Measurements from ENCODE around the gene SPDEF. TPM values are rescaled to one million over a fixed set of nuclear protein-coding genes. Genes with fewer than 3 reads are reported as not detected.

SPDEF gene
- total and polyA plus RNA-seq, 2 experiments from 2014 or later, result 1.1 TPM; not detected in 1

DNA sequence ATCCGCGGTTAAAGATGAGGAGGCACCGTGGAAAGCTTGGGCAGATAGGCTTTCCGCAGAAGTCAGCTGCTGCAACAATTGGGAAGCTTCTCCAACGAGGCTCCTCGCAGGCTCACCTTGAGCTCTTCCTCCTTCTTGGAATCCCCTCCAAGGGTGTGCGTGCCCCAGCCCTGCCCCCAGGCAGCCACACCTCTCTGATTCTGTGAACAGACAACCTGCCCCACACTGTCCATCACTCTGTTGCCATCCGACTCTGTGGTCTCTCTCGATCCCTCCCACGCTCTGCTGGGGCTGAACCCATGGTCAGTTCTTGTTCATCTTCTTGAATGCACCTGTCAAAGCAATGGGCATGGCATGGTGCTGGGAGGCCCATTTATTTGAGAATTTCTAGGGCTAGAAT, 58.7 kb downstream of the SPDEF start:
- no peaks in the 10 kb centered on the region for H3K36me3 ChIP-seq
- TF ChIP-seq, protein P1, sequence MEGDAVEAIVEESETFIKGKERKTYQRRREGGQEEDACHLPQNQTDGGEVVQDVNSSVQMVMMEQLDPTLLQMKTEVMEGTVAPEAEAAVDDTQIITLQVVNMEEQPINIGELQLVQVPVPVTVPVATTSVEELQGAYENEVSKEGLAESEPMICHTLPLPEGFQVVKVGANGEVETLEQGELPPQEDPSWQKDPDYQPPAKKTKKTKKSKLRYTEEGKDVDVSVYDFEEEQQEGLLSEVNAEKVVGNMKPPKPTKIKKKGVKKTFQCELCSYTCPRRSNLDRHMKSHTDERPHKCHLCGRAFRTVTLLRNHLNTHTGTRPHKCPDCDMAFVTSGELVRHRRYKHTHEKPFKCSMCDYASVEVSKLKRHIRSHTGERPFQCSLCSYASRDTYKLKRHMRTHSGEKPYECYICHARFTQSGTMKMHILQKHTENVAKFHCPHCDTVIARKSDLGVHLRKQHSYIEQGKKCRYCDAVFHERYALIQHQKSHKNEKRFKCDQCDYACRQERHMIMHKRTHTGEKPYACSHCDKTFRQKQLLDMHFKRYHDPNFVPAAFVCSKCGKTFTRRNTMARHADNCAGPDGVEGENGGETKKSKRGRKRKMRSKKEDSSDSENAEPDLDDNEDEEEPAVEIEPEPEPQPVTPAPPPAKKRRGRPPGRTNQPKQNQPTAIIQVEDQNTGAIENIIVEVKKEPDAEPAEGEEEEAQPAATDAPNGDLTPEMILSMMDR (IDR thresholded peaks at IDR 0.05; ENCODE audit: low read depth, low read length), result no peak
- no peaks in the 10 kb centered on the region for H3K9me3 ChIP-seq (ENCODE audit: low read depth)
- no peaks in the 10 kb centered on the region for H3K27me3 ChIP-seq
- no peak for DNase-seq (ENCODE audit: low read depth in 1 of 2, low spot score in 1 of 2)
- no peaks in the 10 kb centered on the region for H3K4me1 ChIP-seq (ENCODE audit: low read depth)
- H3K27ac ChIP-seq, result no peak overlapping the region
- no peak overlapping the region for H3K4me3 ChIP-seq

DNA sequence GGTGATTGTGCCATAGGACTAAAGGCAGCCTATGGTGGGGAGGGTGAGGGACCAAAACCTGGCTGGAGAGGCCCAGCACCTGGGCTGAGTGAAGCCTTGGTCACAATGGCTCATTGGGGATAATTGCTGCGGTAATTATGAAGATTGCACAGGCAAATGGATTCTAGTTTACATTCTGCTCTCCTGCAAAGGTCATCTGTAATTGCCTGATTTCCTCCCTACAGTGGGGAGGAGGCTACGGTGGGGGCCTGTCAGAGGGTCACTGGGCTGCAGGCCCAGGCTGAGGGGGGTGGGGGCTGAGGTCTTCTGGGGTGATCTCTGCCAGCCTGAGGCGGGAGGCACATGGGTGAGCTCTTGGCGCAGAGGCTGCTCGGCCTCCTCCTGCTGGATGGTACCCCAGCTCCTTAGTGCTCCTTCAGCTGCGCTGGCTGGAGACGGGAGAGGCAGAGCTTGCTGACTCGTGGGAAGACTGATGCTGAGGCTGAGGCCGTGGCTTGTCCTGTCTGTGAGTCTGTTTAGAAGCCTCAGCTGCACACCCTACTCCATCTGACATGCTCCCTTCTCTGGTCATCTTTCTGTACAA, 59.9 kb downstream of the SPDEF start:
- H3K9me3 ChIP-seq (ENCODE audit: low read depth), result no peaks in the 10 kb centered on the region
- TF ChIP-seq, protein P1 (IDR thresholded peaks at IDR 0.05; ENCODE audit: low read depth, low read length), result no peak
- H3K4me3 ChIP-seq, result no peak overlapping the region
- no peaks in the 10 kb centered on the region for H3K27me3 ChIP-seq
- DNase-seq (ENCODE audit: low read depth in 1 of 2, low spot score in 1 of 2), result no peak
- H3K27ac ChIP-seq, result no peak overlapping the region
- no peaks in the 10 kb centered on the region for H3K36me3 ChIP-seq
- peaks cover under 1% of the 10 kb centered on the region for H3K4me1 ChIP-seq (ENCODE audit: low read depth)

DNA sequence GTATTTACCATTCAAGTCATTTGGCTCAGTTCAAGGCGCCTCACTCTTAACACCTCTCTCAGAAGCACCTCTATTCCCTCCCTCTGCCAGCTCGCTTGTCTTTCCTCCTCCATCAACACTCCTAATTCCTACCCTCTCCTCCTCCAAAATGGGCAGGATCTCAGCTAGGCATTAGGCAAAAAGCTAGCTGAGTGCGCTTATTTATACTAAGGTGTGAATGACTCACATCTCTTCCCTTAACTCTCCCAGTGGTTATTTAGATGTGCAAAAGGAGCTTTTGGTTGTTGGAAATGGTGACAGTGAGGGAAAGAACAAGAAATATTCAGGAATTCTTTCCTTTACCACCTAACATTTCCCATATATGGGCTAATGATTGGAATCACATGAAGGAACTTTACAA, 61.2 kb downstream of the SPDEF start:
- TF ChIP-seq, protein P1 (IDR thresholded peaks at IDR 0.05; ENCODE audit: low read depth, low read length), result no peak
- Histone ChIP-seq H3K4me1 (ENCODE audit: low read depth) (peaks cover 8% of the 10 kb centered on the region), H3K27ac (no peak overlapping the region)

DNA sequence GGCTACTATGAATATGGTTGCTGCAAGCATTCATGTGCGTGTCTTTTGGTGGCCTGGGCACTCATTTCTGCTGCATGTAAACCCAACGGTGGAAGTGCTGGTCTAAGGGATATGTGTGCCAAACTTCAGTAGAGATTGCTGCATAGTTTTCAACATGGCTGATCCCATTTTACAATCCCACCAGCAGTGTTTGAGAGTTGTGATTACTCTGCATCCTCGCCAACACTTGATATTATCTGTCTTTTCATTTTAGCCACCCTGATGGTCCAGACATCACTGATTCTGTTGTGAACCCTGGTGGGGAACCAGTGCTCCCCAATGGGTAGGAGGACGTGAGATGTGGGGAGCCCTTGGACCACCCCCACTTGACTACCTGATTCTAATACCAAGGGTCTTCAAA, 62.8 kb downstream of the SPDEF start:
- H3K9me3 ChIP-seq (ENCODE audit: low read depth), result no peaks in the 10 kb centered on the region
- no peaks in the 10 kb centered on the region for H3K36me3 ChIP-seq
- peaks cover 8% of the 10 kb centered on the region for H3K4me1 ChIP-seq (ENCODE audit: low read depth)
- TF ChIP-seq, protein P1 (IDR thresholded peaks at IDR 0.05; ENCODE audit: low read depth, low read length), result no peak
- no peak overlapping the region for H3K4me3 ChIP-seq
- DNase-seq (ENCODE audit: low read depth in 1 of 2, low spot score in 1 of 2), result no peak
- H3K27me3 ChIP-seq, result no peaks in the 10 kb centered on the region
- no peak overlapping the region for H3K27ac ChIP-seq

More for the DNA sequence above, 61.2 kb downstream of the SPDEF start:
- H3K9me3 ChIP-seq (ENCODE audit: low read depth), result no peaks in the 10 kb centered on the region
- no peak for DNase-seq (ENCODE audit: low read depth in 1 of 2, low spot score in 1 of 2)
- no peaks in the 10 kb centered on the region for H3K27me3 ChIP-seq
- no peak overlapping the region for H3K4me3 ChIP-seq
- no peaks in the 10 kb centered on the region for H3K36me3 ChIP-seq

DNA sequence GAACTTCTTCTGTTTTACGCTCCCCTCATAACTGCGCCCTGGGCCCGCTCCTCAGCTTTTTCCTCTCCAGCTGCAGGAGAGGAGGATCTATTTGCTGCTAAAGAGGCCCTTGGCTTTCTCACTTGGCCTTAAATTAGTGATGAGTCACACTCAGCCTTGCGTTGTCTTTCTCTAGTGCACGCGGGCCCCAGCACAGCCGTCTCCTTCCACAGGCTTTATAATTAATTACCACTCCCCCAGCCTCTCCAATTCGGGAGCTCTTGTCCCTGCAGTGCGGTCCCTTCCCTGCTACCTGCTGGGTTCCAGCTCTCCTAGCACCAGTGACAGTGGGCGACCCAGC, 65.1 kb downstream of the SPDEF start:
- no peak overlapping the region for H3K4me3 ChIP-seq
- TF ChIP-seq, protein P1 (IDR thresholded peaks at IDR 0.05; ENCODE audit: low read depth, low read length), result no peak
- H3K4me1 ChIP-seq (ENCODE audit: low read depth), result peaks cover 8% of the 10 kb centered on the region
- peak in 1 of 2 donors; percentile 61 for DNase-seq (ENCODE audit: low read depth in 1 of 2, low spot score in 1 of 2)
- H3K27ac ChIP-seq, result no peak overlapping the region
- no peaks in the 10 kb centered on the region for H3K27me3 ChIP-seq
- H3K9me3 ChIP-seq (ENCODE audit: low read depth), result no peaks in the 10 kb centered on the region
- no peaks in the 10 kb centered on the region for H3K36me3 ChIP-seq
